GM21423 (cell line): ENCODE measurements around the gene MINDY4.
A peak's percentile ranks its signal among the peaks of the same experiment; 100 is the strongest.
"Not testable (repeated sequence)": the region's sequence is repeated elsewhere in the genome, so short reads cannot be mapped to it uniquely, and the experiment has no call there.

ENCODE experiments used
- ATAC-seq: cut with Tn5 transposase; IDR thresholded peaks from one replicate; pipeline ENCODE4 v1.9.1; 2021; ENCODE audit warnings: mild to moderate bottlenecking, moderate library complexity; ENCODE audit not compliant: unreplicated experiment

MINDY4 gene

DNA sequence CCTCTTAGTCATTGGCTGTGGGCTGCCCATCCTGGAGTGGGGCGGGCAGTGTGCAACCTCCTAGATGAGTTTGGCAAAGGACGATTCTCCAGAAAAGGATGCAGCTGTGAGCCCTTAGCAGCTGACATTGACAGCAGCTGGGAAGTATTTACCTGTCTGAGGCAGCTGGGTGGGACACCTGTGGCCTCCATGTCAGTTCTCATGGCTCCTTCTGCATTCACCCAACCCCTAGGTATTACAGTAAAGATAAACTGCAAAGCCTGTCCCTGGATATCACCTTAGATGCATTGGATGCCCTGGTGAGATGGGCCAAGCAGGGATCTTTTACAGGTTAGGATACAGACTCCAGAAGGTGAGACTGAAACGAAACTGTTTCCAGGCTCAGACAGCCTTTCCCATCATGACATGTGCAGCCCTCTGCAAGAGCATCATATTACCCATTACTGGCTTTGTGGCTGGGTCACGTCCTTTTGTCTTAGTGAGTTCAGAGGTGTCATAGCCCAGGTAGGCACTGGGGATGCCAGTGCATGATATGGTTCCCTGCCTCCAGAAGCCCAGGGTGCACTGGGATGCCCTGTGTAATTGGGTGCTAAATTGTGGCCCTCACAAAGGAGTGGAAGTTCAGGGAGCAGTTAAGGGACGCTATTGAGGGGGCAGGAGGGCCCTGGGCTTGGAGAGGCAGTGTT lies 28.9 kb downstream of the MINDY4 start:
- ATAC-seq, result no peak

DNA sequence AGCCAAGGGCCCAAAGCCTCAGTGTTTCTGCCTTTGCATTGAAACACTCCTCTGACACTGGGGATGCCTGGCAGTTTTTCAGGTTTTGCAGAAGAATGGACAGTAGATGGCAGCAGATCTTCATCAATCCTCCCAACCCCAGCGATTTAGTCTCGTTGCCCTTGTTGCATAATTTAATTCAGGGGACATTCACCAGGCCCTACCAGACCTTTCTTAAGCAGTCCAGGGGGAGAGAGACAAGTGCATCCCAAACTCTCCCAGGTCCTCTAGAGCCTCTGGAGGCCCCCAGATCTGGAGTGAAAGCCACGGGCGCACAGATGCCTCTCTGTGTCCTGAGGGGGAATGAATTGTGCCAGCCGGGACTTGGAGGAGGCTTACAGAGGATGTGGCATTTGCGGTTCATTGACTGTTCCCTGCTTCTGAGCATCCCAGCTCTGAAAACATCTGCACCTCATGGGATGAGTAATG lies 29.6 kb downstream of the MINDY4 start:
- peak; percentile 27 for ATAC-seq

DNA sequence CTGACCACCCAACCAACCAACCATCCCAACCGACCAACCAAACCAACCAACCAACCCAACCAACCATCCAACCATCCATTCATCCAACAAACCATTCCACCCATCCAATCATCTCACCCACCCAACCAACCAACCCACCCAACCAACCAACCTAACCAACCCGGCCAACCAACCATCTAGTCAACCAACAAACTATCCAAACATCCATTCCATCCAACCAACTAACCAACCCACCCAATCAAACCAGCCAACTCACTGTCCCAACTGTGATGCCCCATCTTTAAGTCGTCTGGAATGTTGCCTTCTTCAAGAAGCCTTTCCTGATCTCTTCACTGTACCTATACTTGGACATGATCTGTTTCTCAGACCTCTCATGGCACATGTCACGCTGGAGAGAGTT lies 31.6 kb downstream of the MINDY4 start:
- ATAC-seq, result no peak

DNA sequence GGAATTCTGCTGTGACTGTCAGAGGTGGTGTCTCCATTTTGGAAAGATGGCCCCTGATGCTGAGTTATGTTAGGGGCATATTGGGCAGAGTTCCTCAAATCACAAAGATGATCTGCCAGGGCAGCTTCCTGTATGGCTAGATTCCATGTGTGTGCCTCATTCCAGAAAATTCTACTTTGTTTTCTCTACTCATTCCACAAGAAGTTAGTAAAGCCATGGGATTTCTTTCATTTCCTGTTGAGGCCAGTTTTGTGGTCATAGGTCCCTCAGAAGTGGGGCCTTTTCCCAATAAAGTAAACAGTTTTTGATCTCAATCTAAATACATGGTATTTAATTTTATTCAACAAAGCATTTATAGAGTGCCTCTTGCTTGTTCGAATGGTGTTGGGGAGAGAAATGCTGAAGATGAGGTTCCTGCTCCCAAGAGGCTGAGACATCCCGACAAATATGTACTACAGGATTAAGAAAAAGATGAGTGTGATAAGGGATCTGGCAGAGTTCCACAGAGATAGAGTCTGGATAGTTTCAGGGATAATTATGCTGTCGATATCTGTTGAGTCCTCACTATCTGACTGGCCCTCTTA lies 33.0 kb downstream of the MINDY4 start:
- ATAC-seq, result no peak

DNA sequence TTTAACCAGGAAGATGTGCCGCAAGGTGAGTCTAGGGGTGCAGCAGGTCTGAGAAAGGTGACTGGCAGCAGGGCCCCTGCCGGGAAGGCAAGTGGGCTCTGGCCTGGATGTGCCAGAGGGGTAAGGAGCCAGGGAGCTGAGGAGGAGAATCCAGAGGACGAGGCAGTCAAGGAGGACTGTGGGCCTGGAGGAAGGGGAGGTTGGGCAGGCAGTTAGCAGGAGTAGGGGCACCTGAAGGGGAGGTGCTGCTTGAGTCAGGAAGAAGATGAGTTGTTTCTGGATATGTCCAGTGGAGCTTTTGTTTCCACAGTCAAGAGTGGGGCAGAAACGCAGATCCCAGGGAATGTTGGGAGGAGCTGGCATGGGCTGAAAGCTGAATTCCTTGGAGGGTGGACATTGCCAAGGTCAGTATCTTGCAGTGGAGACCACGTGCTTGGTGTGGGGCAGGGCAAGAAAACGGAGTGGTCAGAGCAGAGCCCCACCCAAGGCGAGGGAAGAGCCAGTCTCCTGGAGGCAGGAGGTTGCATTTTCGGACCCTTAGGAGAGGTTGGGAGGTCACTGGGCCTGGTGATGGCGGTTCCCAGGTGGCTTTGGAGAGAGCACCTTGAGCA lies 34.0 kb downstream of the MINDY4 start:
- ATAC-seq, result no peak

DNA sequence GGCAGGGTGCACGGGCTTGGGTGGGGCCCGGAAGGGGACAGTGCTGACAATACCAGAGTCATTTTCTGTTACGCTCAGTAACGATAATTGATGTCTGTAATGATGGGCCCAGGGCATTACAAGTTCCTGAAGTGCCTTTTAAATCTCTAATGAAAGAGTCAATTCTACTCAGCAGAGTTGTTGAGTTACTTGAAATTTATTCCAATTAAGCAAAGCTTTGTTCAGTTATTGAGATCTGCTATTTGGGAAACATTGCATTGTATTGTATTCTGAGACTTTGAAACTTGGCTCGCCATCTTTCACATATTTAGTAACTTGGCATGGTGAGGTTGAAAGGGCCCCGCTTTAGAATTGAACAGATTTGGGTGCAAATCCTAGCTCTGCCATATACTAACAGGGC lies 34.7 kb downstream of the MINDY4 start:
- ATAC-seq, result no peak

DNA sequence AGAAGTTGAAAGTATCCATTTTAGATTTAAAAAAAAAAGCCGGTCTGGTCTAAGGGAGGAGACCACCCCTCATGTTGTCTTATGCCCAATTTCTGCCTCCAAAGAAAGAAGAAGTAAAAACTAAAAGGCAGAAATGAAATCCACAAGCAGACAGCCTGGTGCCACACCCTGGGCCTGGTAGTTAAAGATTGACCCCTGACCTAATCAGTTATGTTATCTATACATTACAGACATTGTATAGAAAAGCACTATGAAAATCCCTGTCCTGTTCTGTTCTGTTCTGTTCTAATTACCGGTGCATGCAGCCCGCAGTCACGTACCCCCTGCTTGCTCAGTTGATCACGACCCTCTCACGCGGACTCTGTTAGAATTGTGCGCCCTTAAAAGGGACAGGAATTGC lies 36.3 kb downstream of the MINDY4 start:
- ATAC-seq, result not testable (repeated sequence)

DNA sequence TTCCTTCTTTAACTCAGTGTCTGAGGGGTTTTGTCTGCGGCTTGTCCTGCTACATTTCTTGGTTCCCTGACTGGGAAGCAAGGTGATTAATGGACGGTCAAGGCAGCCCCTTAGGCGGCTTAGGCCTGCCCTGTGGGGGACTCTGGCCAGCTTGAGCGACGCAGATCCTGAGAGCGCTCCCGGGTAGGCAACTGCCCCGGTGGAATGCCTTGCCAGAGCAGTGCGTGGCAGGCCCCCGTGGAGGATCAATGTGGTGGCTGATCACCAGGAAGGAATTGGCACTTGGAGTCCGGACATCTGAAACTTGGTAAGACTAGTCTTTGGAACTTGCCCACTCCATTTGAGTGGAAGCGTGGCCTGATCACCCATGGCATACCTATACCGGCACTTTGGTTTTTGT lies 36.7 kb downstream of the MINDY4 start:
- not testable (repeated sequence) for ATAC-seq

DNA sequence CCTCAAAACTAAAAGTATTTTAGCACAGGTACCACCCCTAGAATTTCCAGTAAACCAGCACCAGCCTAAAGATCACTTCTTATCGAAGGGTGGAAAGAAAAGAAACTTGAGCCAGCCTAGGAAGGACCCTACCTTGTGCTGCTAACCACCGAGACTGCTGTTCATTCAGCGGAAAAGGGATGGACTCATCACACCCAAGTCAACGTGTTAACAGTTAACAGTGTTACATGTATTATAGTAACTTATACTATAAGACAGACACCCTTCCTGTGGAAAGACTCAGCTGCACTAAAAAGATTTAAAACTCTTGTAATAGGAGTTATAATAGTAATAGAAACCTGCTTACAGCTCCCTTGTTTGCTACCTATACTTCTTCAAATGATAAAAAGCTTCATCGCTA lies 39.8 kb downstream of the MINDY4 start:
- ATAC-seq, result no peak

DNA sequence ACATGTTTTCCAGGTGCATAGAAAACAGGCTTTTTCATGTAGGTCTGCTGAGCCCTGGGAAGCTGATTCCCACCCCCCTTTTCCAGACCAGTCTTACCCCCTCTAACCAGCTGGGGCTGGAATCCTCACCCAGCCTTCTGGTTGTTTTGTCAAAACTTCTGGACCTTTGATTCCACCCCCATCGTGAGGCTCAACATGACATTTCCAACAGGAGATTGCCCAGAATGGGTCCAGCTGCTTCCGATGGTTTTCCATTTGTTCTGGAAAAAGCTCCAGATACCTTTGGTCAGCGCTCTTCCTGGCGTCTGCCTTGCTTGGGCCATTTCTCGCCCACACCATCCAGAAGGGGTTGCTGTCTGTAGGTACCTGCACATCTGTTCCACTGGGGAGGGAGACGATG lies 41.5 kb downstream of the MINDY4 start:
- no peak for ATAC-seq

DNA sequence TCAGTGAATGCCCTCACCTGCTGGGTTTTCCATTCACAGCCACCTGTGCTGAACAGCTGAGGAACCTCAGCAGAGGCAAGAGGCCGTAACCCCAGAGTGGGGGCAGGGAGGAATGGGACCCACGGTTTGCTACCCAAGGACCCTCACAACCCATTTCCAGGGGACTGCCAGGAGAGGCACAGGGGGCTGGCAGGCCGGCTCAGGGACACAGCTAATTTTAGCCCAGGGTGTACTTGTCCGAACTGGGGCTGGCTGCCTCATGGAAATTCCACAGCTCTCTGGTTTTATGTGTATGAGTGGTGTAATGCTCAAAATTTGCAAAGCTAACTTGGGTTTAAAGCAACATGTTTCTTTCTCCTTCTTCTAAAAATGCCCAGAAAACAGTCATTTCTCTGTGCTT lies 42.2 kb downstream of the MINDY4 start:
- no peak for ATAC-seq

DNA sequence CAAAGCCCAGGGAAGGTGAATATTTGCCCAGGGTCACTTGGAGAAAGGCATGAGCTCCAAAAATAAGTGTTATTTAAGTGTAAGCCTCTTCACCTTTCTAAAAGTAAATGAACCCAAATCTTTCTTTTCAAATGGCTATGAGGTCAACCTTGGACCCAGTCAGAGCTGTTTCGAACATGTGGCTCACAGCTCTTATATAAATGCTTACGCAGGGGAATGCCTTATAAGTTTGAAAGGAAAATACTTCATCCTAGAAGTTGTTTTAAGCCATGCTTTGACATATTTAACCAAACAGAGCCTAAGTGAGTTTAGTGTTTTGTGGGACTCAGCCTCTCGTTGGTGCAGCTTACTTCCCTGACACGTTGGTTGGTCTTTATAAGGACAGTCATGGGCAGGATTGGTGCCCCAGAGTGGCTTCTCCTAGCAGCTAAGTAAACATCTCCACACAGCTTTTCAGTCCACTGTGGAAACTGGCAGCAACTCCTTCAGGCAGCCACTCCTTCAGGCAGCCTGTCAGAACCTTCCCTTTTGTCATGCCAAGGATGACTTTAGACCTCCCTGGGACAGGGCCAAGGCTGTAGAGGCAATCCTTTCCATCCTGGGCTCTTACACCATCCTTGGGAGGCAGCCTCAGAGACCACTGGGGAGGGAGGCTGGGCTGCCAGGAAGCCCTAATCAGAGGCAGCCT lies 43.6 kb downstream of the MINDY4 start:
- ATAC-seq, result no peak

DNA sequence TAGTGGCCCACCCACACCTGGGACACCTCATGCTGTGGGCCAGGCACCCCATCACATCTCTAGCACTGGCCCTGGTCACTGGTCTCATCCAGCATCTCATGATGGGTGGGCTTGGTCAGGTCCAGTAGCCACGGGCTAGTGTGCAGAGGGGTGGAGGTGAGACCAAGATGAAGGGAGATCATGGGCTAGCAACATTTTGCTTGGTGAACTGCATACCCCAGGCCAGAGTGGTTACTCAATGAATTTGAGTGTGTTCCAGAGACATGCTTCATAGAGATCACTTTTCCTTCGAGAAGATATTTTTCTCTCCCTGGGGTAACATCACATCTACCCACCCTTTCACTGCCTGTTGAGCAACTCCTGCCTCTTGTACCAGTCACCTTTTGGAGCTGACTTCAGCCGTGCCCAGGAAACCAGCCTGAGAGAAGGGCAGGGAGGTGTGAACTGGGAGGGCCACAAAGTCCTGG lies 44.2 kb downstream of the MINDY4 start:
- ATAC-seq, result no peak

DNA sequence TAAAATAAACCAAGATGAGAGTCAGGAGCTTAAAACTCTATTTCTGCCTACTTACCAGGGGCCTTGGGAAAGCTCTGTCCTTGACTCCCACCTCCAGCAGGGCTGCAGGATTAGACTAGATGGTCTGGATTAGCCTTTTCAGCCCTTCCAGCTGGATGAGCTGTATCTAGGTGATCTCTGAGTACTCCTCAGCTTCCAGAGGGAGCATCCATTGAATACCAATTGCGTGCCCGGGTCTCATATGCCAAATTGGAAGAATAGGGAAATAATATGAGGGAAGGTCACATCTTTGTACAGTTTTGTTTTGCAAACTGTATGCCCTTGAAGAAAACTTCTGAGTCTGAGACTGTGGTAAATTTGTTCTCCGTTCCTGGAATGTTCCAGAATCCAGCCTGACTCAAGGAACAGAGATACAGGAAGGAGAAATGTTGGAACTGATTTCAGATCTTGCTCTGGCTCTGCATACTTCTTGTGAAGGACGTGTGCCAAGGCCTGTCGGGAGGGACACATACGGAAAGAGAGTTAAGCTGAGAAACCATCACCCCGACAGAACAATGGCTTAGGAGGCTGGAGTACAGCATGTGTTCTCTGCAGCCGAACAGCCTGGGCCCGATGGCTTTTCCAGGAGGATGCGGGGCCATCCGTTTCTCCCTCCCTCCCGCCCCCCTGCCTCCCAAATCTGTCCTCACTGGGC lies 44.9 kb downstream of the MINDY4 start:
- ATAC-seq, result no peak

DNA sequence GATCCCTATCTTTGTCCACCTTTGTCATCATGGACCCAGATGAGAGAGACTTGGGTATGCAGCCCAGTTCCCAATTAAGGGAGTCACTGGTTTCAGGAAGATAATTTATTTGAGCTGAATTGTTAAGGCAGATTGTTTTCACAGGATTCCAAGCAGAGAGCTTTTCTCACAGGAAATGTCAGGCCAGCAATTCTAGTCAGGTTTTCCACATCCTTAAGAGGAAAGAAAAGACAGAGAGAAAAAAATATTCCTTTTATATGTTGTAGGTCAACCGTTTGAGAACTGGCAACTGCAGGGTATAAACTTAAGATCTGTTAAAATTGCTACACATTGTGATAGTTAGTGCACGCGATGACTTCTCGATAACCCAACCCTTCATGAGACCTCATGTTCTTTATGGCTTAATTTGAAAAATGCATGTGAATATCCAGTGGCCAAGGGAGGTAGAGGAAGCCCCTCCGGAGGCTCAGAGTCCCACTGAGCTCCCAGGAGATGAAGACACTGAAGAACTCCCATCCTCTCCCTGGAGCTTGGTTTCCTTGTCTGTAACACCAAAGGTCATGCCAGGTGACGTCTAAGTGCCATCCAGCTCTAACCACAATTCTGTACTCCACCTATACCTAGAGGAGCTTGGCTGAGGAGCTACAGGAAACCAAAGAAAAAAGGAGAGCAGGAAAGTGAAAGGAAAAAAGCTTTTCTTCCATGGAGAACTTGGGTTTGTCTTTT lies 45.6 kb downstream of the MINDY4 start:
- no peak for ATAC-seq

DNA sequence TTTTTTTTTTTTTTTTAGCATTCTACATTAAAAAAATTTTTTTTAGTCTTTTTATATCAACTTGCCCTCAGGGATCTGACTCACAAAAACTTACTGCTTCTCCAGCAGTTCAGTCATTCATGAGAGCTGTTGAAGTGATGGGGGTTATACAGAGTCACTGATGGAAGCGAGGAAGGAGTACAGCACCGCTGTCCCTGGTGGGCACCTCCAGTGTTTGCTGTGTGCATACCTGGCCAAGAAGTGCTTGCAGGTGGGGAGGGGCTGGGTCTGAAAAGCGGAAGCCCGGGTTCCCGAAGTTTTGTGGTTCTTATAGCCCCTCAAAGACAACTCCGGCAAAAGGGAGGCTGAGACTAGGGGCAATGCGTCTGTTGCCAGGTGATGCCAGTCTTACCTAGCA lies 46.2 kb downstream of the MINDY4 start:
- no peak for ATAC-seq

DNA sequence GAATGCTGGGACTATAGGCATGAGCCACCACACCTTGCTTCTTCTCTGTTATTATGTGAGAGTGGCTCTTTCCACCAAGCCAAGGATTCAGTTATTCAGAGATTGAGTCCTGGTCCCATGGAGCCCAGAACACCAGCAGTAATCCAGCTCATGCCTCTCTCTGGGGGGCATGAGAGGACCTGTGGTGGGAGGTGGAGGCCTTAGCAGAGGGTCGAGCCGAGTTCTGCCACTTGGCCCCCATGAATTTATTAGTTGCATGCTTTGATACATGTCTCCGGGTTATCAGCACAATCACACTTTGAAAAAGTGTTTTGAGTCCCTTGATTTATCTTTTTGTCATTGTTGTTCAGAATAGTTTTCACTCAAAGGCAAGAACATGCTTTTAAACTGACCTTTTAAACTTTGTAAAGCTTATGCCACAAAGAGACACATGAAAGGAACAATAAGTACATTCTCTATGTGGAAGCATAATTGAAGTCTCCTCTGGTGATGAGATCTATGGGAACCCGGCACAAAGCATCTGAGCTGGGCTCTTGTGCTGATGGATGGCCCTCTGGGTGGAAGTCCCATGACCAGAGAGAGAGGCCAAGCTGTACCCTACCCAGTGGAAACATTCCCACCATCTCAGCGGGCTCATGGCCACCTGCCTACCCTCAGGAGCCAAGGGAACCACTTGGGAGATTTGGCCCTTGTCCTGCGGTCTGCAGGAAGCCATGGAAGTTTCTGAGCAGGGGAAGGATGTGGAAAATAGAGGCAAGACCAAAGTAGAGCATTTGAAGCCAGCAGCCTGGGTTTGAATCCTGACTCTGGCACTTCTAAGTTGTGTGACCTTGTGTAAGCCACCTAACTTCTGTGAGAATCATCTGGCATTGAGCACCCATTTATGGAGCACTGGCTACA lies 53.9 kb downstream of the MINDY4 start:
- ATAC-seq, result no peak

DNA sequence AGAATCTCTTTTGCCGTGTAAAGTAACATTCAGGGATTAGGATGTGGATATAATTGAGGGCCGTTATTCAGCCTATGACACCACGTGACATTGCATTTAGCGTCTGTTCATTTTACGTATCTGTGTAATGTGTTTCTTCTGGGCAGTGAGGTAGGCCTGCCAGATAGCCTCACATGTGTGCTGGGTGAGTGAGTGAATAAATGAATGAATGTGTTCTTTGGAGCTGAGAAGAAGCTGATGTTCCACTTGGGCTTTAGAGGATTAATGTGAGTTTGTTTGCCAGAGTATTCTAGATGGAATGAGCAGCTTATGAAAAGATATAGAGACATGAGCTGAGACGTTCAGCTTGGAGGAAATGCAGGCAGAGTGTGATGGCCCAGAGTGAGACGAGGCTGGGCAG lies 55.0 kb downstream of the MINDY4 start:
- ATAC-seq, result no peak

DNA sequence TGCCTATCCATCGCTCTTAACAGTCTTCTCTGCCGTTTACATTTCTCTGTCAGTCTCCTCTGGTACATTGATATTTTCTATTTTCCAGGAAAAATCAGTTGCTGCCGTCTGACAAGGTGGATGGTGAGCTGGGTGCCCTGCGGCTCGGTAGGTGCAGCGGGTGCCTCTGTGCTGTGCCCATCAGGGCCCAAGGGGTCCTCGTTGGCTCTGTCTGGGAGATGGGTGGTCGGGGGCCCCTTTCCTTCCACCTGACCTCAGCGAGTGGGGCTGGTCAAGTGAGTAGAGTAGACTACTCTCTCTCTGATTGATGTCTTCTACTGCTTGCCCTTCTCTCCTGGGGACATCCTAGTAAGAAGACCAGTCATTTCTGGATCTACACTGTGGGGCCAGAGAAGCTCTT lies 57.4 kb downstream of the MINDY4 start:
- no peak for ATAC-seq

DNA sequence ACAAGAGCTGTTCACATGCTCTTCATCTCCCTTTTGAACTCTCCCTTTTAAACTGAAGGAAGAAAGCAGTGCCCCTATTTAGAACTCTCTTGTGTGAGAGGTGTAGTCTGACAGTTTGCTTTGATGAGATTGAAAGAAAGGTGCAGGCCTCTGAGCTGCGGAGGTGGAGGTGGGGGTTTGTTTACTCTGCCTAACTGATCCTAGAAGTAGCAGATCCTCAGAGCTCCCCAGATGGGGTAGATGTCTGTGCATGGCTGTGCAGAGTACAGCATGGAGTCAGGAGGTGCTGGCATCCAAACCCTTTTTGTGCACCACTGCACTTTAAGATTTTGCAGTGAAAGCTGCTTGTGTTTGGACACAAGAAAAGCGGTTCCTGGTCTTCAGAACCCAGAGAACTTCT lies 58.3 kb downstream of the MINDY4 start:
- no peak for ATAC-seq
